ENCODE measurements around the gene ITGA1. TPM values are rescaled to one million over a fixed set of nuclear protein-coding genes. Genes with fewer than 3 reads are reported as not detected.

Gene ITGA1
- total and polyA plus RNA-seq, 9 donors: 4.9 to 41.2 (median 14.7) TPM

DNA sequence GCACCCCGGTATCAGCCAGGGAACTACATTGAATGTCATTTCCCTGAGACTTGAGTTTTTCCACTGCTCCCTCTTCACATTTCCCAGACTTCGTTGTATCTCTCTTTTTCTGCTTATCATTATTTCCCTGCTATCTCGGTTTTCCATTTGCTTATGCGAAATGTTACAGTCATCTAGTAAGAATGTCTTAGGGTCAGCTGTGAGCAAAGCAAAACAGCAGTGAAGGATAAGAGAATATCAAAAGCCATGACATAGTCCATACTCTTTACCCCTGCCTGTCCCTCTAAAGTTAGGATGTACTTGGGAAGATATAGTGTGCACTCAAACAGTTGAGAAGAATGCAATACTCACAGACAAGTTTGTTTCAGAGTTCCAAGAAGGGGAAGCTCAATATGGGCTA lies 88.7 kb downstream of the ITGA1 start:
- no peak for DNase-seq
- Histone ChIP-seq H3K27me3 (no peaks in the 10 kb centered on the region), H3K4me1 (ENCODE audit: insufficient read depth) (peaks cover 1% of the 10 kb centered on the region), H3K9me3 (no peaks in the 10 kb centered on the region), H3K36me3 (no peaks in the 10 kb centered on the region), H3K4me3 (no peak overlapping the region), H3K27ac (no peak overlapping the region)
- TF ChIP-seq, protein P1, sequence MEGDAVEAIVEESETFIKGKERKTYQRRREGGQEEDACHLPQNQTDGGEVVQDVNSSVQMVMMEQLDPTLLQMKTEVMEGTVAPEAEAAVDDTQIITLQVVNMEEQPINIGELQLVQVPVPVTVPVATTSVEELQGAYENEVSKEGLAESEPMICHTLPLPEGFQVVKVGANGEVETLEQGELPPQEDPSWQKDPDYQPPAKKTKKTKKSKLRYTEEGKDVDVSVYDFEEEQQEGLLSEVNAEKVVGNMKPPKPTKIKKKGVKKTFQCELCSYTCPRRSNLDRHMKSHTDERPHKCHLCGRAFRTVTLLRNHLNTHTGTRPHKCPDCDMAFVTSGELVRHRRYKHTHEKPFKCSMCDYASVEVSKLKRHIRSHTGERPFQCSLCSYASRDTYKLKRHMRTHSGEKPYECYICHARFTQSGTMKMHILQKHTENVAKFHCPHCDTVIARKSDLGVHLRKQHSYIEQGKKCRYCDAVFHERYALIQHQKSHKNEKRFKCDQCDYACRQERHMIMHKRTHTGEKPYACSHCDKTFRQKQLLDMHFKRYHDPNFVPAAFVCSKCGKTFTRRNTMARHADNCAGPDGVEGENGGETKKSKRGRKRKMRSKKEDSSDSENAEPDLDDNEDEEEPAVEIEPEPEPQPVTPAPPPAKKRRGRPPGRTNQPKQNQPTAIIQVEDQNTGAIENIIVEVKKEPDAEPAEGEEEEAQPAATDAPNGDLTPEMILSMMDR (IDR thresholded peaks at IDR 0.05): no peak
- no peak for TF ChIP-seq POLR2A (IDR thresholded peaks at IDR 0.05)
- TF ChIP-seq EP300 (IDR thresholded peaks at IDR 0.05): no peak
- 38 to 45% (median 39%) methylated on average over 4 of the region's 4 CpGs for WGBS, 3 donors
- intact Hi-C loops (cut with DNase I): no loop called here

DNA sequence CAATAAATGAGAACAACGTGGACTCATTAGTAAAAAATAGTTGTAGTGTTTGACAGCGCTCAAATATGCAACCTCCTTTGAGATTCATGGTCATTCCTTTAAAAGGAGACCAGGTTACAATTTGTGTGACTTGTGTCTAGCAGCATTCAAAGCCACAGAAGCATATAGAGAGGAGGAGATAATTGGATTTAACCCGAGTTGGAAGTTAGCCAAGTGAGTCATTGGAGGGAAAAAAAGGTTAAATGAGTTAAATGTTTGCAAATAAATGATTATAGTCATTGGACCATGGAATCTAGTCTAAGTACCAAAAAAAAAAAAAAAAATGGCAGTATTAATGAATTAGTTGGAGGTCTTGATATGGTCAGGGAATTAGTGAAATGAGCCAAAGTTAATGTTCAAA lies 90.9 kb downstream of the ITGA1 start:
- Histone ChIP-seq H3K27ac (no peak overlapping the region), H3K4me1 (ENCODE audit: insufficient read depth) (peaks cover 1% of the 10 kb centered on the region), H3K36me3 (no peaks in the 10 kb centered on the region), H3K4me3 (no peak overlapping the region), H3K9me3 (no peaks in the 10 kb centered on the region), H3K27me3 (no peaks in the 10 kb centered on the region)
- no peak for TF ChIP-seq POLR2A (IDR thresholded peaks at IDR 0.05)
- 35 to 60% (median 57%) methylated on average over 3 of the region's 3 CpGs for WGBS, 3 donors
- no peak for DNase-seq
- intact Hi-C loops (cut with DNase I): no loop called here

DNA sequence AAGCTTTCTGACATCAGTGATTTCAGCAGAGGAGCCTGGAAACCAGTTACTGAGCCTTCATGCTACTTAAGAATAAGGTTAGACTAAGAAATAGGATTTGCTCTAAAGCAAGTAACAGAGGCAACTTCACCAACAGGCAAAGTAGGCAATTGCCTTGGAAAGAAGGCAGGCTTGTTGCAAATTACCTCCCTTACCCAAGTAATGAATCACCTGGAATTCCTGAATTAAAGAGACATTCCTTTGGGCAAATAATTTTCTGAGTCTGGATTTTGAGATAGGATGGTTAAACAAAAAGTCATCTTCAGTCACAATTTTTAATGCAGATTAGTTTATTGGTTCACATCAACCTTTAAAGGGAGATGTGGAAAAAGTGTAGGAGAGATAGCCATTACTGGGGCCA lies 92.8 kb downstream of the ITGA1 start:
- Histone ChIP-seq H3K4me1 (ENCODE audit: insufficient read depth) (peaks cover under 1% of the 10 kb centered on the region), H3K27me3 (no peaks in the 10 kb centered on the region), H3K36me3 (no peaks in the 10 kb centered on the region), H3K9me3 (no peaks in the 10 kb centered on the region), H3K27ac (no peak overlapping the region), H3K4me3 (no peak overlapping the region)
- intact Hi-C loops (cut with DNase I): no loop called here
- TF ChIP-seq POLR2A (IDR thresholded peaks at IDR 0.05) (no peak), EP300 (IDR thresholded peaks at IDR 0.05) (no peak)
- TF ChIP-seq, protein P1 (IDR thresholded peaks at IDR 0.05): no peak
- DNase-seq: no peak

DNA sequence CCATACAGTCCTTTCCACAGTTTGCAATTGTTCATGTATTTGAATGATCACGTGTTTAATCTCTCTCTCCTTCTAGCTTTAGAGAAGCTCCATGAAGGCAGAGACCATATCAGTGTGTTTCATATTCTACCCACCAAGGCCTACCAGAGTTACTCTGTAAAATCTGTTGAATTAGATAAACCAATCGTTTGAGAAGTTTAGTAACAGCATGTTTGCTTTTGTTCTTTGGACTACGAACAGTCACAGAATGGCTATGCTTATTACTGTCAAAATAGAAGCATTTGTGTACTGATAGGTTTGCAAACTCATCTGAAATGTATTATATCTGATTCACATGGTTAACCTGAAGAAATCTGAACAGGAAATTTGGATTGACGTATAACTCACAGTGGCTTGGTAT lies 93.8 kb downstream of the ITGA1 start:
- H3K27ac ChIP-seq: no peak overlapping the region
- H3K36me3 ChIP-seq: no peaks in the 10 kb centered on the region
- TF ChIP-seq, protein P1 (IDR thresholded peaks at IDR 0.05): no peak
- TF ChIP-seq POLR2A (IDR thresholded peaks at IDR 0.05) (no peak), EP300 (IDR thresholded peaks at IDR 0.05) (no peak)
- no peaks in the 10 kb centered on the region for H3K9me3 ChIP-seq
- H3K27me3 ChIP-seq: no peaks in the 10 kb centered on the region
- H3K4me1 ChIP-seq (ENCODE audit: insufficient read depth): no peaks in the 10 kb centered on the region
- WGBS, 3 donors: 86 to 97% (median 96%) methylated on average over 4 of the region's 4 CpGs
- intact Hi-C loops (cut with DNase I): no loop called here
- no peak for DNase-seq
- H3K4me3 ChIP-seq: no peak overlapping the region

DNA sequence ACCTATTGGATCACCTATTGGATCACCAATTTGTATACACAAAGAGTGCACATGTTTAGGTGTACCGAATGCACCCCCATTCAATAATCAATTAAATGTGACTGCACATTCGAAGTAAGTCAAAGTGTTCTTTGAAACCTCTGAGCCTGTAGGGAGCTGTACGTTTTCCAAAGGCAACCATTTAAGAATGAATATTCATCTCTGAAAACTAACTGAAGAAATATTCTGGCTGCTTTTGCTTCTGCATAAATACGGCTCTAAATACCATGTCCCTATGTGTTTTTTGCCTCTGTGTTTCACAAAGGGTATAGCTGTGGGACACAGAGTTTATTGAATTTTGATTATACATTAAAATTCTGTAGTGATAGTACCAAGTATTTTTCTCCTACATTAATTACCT lies 95.4 kb downstream of the ITGA1 start:
- Histone ChIP-seq H3K36me3 (no peaks in the 10 kb centered on the region), H3K4me1 (ENCODE audit: insufficient read depth) (no peaks in the 10 kb centered on the region), H3K27ac (no peak overlapping the region), H3K4me3 (no peak overlapping the region), H3K27me3 (no peaks in the 10 kb centered on the region), H3K9me3 (no peaks in the 10 kb centered on the region)
- intact Hi-C loops (cut with DNase I): no loop called here
- TF ChIP-seq POLR2A (IDR thresholded peaks at IDR 0.05): no peak
- no peak for TF ChIP-seq EP300 (IDR thresholded peaks at IDR 0.05)
- TF ChIP-seq, protein P1 (IDR thresholded peaks at IDR 0.05): no peak
- WGBS, 3 donors: 91 to 97% (median 93%) methylated on average over 4 of the region's 4 CpGs
- DNase-seq: no peak
